Left kidney (tissue), 2 donors: ENCODE measurements around the gene ALOXE3. TPM values are rescaled to one million over a fixed set of nuclear protein-coding genes. Genes with fewer than 3 reads are reported as not detected.

ENCODE experiments used
- DNase-seq: peaks from one replicate; pipeline ENCODE4 v3.0.0-alpha.2; 2013
- polyA plus RNA-seq: library from polyadenylated mRNA; unstranded; fragments of 120-200 nt; gene quantifications from one replicate; pipeline ENCODE4 v1.2.1, GENCODE V29; 2013; ENCODE audit not compliant: insufficient read length

The ALOXE3 gene
- polyA plus RNA-seq, 1 donor = not detected

DNA sequence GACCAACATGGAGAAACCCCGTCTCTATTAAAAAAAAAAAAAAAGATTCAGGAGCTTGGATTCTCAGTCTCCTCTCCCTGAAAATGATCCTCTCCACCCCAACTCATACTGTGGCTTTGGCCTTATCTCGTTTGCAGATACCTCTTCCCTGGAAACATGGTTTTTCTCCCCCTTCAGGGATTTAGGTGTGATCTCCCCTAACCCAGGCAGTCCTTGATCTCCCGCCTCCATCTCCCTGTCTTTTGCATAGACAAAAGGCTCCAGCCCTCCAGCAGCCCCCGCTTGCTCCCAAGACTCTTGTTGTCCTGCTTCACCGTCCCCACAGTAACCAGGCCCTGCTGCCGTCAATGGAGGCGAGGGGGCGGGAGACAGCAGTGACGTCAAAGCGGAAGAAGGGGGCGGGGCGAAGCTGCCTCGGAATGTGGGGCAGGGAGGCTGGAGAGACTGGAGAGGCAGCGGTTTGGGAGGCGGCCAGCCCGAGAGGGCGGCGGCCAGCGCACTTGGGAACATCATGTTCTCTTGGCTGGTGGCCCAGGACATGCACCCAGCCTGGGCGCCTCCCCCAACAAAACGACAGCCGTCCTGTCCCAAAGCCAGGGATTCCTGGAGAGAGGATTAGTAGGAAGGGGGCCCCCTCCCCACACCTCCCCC, 35.8 kb upstream of the ALOXE3 start:
- DNase-seq = peak; percentile 96

DNA sequence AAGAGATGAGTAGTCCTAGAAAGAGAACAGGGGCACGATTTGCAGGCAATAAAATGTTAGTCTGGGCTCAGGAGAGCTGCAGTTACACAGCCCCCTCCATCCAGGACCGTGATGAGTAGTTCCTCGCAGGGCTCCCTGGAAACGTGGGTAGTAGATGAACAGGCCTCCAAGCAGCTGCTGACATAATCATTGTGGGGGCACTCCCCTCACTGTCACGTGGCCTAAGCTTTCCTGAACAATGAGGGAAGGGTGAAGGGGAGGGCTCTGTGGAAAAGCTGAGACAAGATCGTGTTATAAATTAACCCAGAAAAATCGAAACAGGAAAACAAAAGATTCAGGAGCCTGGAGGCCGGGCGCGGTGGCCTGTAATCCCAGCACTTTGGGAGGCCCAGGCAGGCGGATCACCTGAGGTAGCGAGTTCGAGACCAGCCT, 35.2 kb upstream of the ALOXE3 start:
- no peak for DNase-seq

DNA sequence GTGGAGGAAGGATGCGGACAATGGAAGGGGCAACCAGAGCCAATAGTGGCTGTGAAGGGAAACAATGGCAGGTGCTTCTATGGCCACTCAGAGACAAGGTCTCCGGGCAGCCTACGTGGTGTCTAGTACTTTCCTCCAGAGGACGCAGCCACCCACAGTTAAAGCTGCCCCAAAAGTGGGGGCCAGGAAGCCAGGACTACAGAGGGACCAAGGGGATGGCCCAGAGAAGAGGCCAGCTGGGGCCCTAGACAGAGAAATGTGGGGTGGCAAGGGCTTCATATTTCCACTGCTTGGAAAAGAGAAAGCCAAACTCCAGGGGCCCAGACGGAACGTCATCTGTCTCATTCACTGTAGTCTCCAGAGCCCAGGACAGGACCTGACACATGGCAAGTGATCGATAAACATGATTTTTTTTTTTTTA, 34.7 kb upstream of the ALOXE3 start:
- no peak for DNase-seq

DNA sequence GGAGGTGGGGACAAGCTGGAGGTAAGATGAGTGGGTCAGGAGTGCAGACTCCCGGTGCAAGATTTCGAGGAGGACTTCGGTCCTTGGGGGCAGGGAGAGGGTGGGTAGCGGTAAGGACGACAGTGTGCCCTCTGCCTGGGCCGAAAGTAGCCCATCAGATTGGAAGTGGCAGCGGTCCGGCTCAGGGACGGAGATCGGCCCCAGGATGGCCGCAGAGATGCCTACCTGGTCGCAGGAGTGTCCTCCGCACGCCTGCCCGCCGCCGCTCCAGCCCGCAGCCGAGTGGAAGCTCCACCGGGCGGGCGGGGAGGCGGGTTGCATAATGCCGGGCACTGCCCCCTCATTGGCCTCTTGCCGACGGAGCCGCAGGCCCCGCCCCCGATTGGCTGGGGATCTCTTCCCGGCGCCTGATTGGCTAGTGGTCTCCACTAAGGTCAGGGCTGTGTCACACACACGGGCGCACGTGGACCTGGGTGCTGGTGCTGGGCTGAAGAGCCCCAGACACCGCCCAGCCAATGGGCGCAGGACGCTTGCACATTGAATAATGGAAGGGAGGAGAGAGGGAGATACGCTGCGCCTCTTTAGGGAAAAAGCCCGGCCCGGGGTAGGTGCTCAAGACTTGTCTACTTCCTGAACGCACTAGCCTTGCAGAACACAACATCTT, 33.9 kb upstream of the ALOXE3 start, which contains the start of gene PER1:
PER1 (minus strand) TSS at position 293 of the 664 bp plus-strand sequence. CDS start 1,698 bp downstream, outside the sequence.
- peak; percentile 92 for DNase-seq

DNA sequence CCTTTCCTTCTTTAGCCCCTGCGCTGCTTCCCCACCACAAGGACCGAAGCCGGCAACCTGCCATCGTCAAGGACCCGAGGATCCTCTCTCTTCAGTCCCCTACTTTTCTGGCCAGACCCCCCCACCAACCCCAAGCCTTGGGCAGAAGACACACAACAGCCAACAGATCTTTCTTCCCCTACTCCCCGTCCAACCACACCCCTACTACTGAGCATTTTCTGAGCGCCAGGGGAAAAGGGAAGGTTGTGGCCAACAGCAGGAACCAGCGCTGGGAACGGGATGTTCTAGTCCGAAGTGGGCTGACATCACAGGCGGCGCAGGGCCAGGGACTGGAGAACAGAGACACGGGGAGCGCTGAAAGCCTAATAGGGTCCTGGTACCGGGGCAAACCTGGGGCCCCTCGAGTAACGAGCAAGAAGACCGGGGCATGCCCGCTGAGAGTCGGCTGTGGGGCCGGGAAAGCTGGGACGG, 33.4 kb upstream of the ALOXE3 start:
- no peak for DNase-seq

DNA sequence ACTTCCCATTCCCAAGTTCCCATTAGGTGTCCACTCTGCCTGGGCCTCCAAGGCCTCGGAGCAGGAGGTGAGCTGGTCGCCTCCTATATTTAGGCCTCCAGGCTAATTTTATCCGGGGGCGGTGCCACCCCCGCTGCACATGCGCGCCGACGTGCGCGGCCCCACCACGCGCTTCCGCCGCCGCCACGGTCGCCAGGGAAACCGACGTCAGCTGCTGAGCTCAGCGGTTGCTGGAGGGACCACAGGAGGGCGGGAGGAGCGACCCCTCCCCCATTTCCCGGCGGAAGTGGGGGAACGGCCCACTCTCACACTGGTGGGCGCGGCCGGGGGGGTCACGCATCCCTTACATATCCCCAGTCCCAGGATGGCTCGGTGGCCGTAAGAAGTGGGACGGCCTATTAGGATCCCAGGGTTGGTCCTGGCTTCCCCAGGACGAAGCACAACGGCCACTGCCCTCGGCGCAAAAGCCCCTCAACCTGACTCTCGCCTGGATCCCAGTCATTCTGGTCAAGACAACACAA, 32.9 kb upstream of the ALOXE3 start:
- peak; percentile 92 for DNase-seq

DNA sequence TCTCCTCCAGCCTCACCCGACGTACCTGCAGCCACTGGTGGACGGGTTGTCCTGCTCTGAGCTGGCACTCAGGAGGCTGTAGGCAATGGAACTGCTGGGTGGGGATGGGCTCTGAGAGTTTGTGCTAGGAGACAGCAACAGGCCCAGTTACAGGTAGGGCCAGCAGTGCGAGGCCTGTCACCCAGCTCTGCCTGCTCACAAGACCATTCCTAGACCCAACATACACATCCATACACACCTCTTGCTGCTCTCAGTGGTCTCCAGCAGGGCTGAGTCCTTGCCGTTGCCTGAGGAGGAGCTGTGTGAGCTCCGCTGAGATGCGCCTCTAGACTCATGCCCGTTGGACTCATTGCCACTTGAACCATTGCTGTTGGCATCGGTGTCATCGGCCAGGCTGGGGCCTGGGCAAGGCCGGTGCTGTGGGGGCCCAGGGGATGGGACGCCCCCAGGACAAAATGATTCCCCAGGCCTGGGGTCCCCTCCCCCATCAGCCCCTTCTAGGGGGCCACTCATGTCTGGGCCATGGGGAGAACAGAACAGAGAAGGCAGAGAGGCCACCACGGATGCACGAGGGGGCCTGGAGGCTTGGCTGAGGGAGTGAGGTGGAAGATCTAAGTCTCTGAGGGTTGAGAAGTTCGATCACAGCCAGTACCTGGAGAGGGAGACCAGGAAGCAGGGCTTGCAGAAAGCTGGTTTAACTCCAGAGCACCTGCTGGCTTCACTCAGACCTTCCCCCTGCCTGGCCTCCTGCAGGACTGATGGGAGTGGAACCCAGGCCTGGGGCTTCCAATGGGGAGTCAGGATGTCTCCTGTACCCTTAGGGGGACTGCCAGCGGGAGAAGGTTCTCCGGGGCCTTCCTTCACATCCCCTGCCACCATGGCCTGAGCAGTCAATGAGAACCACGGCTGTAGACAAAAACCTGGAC, 32.1 kb upstream of the ALOXE3 start:
- no peak for DNase-seq

DNA sequence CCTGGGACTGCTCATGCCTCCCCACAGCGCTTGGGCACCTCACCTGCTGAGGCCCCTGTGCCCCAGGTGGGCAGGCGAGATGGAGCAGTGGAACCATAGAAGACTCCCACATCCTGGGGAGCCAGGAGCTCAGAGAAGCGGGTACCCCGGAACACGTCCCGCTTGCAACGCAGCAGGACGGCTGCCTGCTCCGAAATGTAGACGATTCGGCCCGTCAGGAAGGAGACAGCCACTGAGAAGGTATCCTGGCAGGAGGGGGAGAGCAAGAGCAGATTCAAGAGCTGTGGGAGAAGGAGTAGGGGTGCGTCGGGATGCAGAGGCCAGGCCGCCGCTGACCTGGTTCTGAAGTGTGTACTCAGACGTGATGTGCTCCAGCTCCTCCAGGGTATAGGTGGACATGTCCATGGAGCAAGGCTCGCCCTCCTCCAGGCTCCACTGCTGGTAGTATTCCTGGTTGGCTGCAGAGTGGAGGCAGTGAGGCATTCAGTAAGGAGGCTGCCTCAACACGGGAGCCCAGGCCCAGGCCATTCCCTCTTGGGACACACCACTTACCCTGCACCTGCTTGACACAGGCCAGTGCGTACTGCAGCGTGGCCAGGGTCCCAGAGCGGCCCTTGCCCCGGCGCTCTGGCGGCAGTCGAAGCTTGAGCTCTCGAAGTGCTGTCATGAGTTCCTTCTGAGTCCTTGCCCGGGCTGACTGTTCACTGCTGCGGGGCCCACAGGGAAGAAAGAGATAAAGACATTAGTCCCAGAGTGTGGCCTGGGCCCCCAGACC, 31.3 kb upstream of the ALOXE3 start:
- DNase-seq = no peak

DNA sequence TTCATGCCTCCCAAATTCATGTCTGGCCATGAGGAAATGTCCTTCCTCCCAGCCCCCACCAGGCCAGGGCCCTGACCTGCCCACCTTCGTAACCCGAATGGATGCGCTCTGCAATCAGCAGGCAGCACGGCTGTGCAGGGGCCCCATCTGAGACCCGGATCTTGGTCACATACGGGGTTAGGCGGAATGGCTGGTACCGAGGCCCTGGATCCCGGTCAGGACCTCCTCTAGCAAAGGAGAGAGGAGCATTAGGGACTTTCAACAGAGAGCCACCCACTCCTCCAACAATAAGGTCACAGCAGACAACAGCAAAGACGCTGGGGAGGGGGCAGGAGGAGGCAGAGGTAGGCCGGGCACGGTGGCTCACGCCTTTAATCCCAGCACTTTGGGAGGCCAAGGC, 30.2 kb upstream of the ALOXE3 start:
- DNase-seq = no peak

DNA sequence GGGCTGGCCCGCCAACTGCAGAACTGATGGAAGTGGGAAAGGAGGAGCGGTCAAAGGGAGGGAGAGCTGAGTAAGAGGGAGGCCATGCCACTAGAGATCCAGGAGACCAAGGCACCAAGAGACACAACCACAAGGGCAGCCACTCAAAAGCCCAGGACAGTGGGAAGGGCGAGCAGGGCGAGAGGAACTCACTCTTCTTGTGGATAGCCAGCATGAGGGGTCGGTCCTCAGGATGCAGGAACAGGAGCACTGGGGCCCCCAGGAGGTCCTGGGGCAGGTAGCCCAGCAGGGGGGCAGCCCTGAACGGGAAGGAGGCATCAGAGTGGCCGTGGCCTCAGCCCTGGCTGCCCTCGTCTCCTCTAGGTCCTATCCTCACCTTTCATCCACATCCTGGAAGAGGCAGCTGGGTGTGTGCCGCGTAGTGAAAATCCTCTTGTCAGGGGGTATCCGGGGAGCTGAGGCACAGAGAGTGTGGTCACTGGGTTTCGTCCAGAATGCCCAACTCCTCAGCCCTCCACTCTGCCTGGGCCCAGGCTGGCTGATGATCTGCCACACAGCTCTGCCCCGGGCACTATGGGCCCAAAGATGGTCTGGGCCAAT, 29.6 kb upstream of the ALOXE3 start:
- DNase-seq = no peak

DNA sequence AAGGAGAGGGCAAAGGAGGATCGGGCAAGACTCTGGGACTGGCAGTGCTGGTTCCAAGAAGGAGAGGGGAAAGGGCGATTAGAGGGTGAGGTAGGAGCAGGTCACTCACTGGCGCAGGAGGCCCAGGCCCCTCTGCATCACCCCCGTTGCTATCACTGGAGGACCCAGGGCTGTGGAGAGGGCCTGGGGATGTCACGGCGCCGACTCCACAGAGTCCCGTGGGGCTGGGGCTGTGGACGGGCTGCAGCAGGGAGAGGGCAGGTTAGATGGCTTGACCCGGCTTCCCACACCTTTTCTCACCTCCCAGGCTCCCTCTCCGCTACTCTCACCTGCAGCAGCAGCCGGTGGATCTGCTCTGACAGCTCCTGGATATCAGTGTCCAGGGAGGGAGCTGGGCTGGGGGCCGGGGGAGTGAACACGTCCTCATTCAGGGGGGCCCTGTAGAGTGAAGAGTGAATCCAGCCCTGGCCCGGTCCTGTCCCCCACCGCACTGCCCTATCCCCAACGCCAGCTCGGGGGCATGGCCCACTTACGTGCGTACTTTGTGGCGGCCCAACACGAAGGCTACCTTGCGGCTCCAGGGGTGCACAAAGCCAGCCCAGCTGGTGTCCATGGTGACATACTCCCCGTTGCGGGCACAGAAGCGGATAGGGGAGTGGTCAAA, 29.0 kb upstream of the ALOXE3 start:
- DNase-seq = no peak

DNA sequence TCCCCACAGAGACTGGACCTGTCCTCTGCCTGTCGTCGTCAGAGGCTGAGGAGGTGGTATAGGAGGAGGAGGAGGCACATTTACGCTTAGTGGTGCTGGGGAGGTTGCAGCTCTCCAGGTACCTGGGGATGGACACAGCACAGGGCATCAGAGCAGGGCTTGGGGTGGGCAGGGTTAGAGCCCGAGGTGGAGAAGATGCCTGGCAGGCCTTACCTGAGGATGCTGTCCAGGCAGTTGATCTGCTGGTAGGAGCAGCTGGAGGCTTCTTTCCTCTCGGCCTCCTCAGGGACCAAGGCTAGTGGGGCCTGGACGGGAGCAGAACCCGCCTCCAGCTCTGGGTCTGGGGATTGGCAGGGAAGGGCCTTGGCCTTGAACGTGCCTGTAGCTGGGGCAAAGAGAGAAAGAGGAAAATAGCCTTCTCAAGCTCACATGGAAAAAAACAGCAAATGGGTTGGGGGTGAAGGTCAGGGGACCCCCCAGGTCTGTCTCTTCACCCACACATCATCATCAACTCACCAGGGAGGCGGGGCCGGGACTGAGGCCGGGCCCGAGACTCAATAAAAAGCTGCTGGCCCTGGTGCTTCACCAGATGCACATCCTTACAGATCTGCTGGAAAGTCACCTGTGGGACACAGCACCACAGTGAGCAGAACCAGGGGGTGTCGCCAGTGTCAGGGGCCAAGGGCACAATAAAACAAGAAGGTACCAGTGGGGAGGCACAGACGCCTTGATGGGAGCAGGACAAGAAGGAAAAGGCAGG, 28.2 kb upstream of the ALOXE3 start:
- DNase-seq = no peak

DNA sequence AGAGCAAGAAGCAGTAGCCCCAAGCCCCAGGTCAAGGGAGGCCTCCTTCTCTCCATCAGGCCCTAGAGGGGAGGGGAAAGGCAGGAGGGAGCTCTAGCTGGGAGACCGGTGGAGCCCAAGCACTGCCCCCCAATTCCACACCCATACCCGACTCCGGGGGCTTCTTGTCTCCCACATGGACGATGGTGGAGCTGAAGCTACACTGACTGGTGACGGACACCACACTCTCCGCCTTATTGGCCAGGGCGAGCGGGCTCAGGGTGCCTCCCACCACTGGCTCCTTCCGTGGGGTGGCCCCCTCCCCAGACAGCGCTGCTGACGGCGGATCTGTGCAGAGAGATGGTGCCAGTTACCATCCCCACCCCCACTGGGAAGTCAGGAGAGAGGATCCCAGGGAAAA, 27.5 kb upstream of the ALOXE3 start:
- no peak for DNase-seq

DNA sequence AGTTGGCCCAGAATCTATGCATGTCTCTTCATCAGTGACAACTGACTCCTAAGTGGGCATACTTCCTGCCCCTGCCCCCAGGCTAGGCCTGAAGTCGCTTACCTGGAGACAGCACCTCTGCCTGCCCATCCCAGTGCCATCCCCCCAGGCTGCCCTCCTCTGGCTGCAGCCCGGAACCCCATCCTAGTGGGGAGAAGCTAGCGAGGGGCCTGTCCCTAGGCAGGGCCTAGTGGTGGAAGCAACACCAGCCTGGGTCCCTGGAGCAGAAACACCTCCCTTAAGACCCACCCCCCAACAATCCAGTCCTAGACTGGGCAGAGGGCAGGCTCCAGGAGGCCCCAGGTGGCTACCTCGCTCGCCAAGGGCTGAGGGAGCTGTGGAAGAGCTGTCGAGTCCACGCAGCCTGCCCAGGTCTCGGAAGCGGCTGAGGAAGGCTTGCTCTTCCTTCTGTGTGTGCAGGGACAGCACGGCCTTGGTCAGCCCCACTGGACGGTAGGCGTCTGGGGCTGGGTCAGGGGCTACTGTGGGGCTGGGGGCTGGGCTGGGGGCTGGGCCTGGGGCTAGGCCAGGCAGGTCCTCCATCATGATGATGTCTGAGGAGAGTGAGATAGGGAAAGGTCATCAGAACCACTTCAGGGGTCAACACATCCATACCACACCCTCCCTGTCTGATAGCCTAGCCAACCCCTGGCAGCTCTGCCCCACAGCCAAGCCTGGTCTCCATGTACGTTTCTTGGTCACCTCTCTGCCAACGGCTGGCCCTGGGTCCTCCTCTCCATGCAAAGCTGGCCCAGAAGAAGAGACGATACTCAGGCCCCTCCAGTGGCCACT, 26.3 kb upstream of the ALOXE3 start:
- DNase-seq = no peak

DNA sequence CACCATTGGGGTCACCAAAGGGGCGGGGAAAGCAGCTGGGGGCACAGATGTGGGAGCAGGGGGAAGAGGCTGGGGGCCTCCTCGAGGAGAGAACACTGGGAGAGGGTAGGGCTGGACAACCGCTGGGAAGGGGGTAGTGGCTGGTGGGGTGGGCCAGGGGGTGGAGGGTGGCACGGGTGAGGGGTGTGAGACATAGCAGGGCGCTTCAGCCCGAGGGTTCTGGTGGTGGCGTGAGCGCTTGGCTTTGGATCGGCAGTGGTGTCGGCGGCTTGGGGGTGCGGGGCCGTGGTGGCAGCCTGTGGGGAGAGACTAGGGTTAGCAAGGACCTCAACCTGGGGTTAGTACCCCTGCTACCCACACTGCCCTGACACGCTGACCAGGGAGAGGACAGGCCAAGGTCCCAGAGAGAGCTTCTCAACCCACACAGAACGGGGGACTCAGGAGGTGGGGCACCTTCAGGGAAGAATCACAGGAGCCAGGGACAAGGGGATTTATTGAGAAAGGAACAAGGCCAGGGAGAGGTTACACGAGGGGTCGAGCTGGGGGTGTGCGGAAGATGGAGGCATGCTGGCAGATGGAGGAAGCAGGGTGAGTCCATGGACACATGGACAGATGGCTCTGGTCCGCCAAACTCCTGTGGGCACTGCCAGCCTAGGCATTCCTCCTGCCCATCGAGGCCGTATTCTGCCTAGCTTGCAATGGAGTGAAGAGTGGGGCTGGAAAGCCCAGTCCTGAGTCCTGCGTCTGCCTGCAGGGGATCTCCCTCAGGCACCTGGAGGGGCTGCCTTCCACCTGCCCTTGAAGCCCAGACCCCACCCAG, 25.5 kb upstream of the ALOXE3 start:
- DNase-seq = no peak

DNA sequence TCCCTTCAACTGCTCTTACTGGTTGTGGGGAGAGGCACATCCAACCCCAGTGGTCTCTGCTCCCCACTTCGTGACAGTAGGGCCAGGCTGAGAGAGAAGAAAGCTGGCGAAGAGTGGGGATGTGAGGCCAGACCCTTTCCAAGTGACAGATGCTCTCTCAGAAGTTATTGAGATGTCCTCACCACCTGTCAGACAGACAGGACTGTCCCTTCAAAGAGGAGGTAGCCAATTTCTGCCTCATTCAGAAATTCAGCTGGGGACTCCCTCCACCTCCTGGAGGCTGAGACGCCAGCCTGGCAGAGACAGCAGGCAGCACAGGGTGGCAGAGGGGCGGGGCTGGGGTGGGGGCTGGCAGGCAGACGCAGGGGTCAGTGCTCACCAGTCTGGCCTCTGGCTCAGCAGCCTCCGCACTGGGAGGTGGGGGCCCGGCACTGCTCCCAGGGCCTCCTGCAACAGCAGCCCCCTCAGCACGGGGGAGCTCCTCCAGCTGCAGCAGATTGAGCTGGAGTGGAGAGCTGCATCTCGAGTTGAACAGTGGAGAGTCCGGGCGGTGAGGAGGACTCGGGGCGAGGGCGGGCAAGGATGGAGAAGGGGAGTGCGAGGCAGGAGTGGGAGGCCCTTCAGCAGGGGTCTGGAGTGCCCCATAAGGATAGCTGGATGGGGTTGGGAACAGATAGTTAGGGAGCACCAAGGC, 24.7 kb upstream of the ALOXE3 start:
- DNase-seq = no peak

DNA sequence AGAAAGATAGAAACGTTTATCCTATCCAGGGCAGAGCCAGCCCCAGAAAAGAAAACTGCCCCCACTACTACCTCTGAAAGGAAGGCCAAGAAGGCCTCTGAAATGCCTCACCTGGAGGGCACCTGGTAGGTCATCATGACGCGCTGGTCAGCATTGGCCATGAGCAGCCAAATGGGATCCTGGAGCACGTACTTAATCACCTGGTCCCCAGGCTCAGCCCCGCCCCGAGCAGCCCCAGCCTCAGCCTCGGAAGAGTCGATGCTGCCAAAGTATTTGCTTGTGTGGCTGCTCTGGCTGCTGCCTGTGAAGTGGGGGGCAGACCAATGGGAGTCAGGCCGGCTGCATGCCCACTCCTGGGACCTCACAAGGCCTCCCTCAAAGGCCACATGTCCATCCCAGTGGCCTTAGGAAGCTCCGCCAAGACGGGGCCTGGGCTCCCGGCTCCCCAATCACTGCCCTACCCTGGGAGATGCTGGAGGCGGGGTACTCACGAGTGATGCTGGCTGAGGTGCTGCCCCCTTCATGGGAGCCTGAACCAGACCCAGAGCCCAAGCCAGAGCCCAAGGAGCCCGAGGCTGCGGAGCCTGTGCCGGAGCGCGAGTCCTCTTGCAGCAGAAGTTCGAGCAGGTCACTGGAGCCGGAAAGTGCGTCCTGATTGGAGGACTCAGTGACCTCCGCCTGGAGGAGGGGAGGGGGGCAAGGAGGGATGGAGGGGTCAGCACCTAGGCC, 24.0 kb upstream of the ALOXE3 start:
- DNase-seq = no peak
